ENCODE results near the gene MACROD2. TPM values are rescaled to one million over a fixed set of nuclear protein-coding genes. Genes with fewer than 3 reads are reported as not detected.

MACROD2 gene
- total RNA-seq, 1 experiment from 2014 or later, result 1.6 TPM

- H3K27me3 ChIP-seq (ENCODE audit: insufficient read depth, low read length), result no peaks in the 10 kb centered on the region
- Mint-ChIP-seq H3K36me3 (ENCODE audit: insufficient read depth in 1 of 3, low read depth in 3 of 3) (peaks cover 0 to 5% (median 0%) of the 10 kb centered on the region in 3 experiments; a peak in 2 of 7 replicates), H3K27ac (no peak overlapping the region), H3K4me3 (no peak overlapping the region), H3K9me3 (peaks cover 0 to 5% of the 10 kb centered on the region in 2 experiments; a peak in 3 of 5 replicates), H3K4me1 (peaks cover 4 to 6% of the 10 kb centered on the region in 2 experiments), H3K27me3 (ENCODE audit: low read depth) (no peaks in the 10 kb centered on the region)
- no peak overlapping the region for H3T11ph ChIP-seq (ENCODE audit: low read length)
- H2BK5ac ChIP-seq (ENCODE audit: insufficient read length, low read length), result no peak overlapping the region
- no peak overlapping the region for H3K4me2 ChIP-seq (ENCODE audit: insufficient read depth, insufficient read length, low read length)
- H3K4ac ChIP-seq (ENCODE audit: low read depth, low read length), result no peak overlapping the region
- H2BK15ac ChIP-seq (ENCODE audit: low read depth, low read length), result no peak overlapping the region
- H3K4me1 ChIP-seq (ENCODE audit: insufficient read depth, low read length), result no peaks in the 10 kb centered on the region; the same call in 1 of the 2 replicates
- no peak overlapping the region for H3K18ac ChIP-seq (ENCODE audit: insufficient read length, low read depth, low read length)
- no peak overlapping the region for H3K9ac ChIP-seq (ENCODE audit: extremely low read depth, insufficient read length, low read length)
- H4K5ac ChIP-seq (ENCODE audit: insufficient read length, low read depth, low read length), result no peak overlapping the region
- no peak overlapping the region for H2AK5ac ChIP-seq (ENCODE audit: insufficient read length, low read length)
- H2BK20ac ChIP-seq (ENCODE audit: low read depth, low read length, poor library complexity, severe bottlenecking), result no peak overlapping the region
- H3K56ac ChIP-seq (ENCODE audit: insufficient read length, low read depth, low read length), result no peak overlapping the region
- H3K23ac ChIP-seq (ENCODE audit: insufficient read length, low read depth, low read length), result no peak overlapping the region
- no peaks in the 10 kb centered on the region for H3K79me1 ChIP-seq (ENCODE audit: insufficient read depth, low read depth, low read length, poor library complexity, severe bottlenecking)
- H4K8ac ChIP-seq (replicated peaks; ENCODE audit: insufficient read length, low read depth, low read length), result no peak overlapping the region
- no peak overlapping the region for H2BK120ac ChIP-seq (ENCODE audit: low read depth, low read length, poor library complexity, severe bottlenecking)
- no peak overlapping the region for H4K91ac ChIP-seq (ENCODE audit: insufficient read length, low read depth, low read length)
- H4K20me1 ChIP-seq (ENCODE audit: control insufficient read depth, insufficient read depth, insufficient read length), result no peaks in the 10 kb centered on the region
- no peak overlapping the region for H2AFZ ChIP-seq (ENCODE audit: low read length)
- H3K23me2 ChIP-seq (ENCODE audit: insufficient read length, low read depth, low read length, poor library complexity, severe bottlenecking), result no peaks in the 10 kb centered on the region
- no peaks in the 10 kb centered on the region for H3K9me3 ChIP-seq (ENCODE audit: control insufficient read depth, low read depth, low read length)
- H3K27ac ChIP-seq (ENCODE audit: insufficient read length, low read depth, low read length), result no peak overlapping the region
- TF ChIP-seq, protein P1, sequence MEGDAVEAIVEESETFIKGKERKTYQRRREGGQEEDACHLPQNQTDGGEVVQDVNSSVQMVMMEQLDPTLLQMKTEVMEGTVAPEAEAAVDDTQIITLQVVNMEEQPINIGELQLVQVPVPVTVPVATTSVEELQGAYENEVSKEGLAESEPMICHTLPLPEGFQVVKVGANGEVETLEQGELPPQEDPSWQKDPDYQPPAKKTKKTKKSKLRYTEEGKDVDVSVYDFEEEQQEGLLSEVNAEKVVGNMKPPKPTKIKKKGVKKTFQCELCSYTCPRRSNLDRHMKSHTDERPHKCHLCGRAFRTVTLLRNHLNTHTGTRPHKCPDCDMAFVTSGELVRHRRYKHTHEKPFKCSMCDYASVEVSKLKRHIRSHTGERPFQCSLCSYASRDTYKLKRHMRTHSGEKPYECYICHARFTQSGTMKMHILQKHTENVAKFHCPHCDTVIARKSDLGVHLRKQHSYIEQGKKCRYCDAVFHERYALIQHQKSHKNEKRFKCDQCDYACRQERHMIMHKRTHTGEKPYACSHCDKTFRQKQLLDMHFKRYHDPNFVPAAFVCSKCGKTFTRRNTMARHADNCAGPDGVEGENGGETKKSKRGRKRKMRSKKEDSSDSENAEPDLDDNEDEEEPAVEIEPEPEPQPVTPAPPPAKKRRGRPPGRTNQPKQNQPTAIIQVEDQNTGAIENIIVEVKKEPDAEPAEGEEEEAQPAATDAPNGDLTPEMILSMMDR (conservative IDR thresholded peaks at IDR 0.05), result no peak
- H2BK12ac ChIP-seq (ENCODE audit: insufficient read length, low read depth, low read length), result no peak overlapping the region
- no peaks in the 10 kb centered on the region for H3K79me2 ChIP-seq (ENCODE audit: insufficient read depth, low read length)
- no peak overlapping the region for H3K14ac ChIP-seq (ENCODE audit: insufficient read depth, low read length)
- no CpG with 5 or more reads among the region's 2 CpGs for WGBS (ENCODE audit: extremely low coverage, insufficient read length, low lambda C conversion rate)
- DNase-seq, result no peak
Measured at GRCh38 chr20:15838466-15838865, 1843.2 kb downstream of the MACROD2 start.

All from H9 (cell line).